Measurements from ENCODE around the gene C3. TPM values are rescaled to one million over a fixed set of nuclear protein-coding genes. Genes with fewer than 3 reads are reported as not detected.

C3 gene
- total RNA-seq, 2 experiments from 2014 or later: not detected

- DNase-seq: no peak
- Mint-ChIP-seq H3K27me3 (no peaks in the 10 kb centered on the region), H3K36me3 (ENCODE audit: low read depth) (peaks cover 15% of the 10 kb centered on the region), H3K27ac (peak overlapping the region; percentile 13), H3K4me1 (peaks cover 21% of the 10 kb centered on the region), H3K9me3 (no peaks in the 10 kb centered on the region), H3K4me3 (no peak overlapping the region)
- ChIA-PET CTCF (interaction anchor here (1.3 kb wide), 1 partner anchor 130 kb away, joined by 4 read pairs; no protein-coding TSS in a partner anchor), POLR2A (no interaction called here)
Observed at GRCh38 chr19:6733338-6734095, 13.1 kb upstream of the C3 start.

GRCh38 chr19:6732803-6733337 is 12.4 kb upstream of the C3 start:
- no peaks in the 10 kb centered on the region for H3K27me3 Mint-ChIP-seq
- H3K4me1 Mint-ChIP-seq: peaks cover 14% of the 10 kb centered on the region
- no peak for DNase-seq
- peaks cover 15% of the 10 kb centered on the region for H3K36me3 Mint-ChIP-seq (ENCODE audit: low read depth)
- POLR2A ChIA-PET: no interaction called here
- no peaks in the 10 kb centered on the region for H3K9me3 Mint-ChIP-seq
- CTCF ChIA-PET: interaction anchor here (1.3 kb wide), 1 partner anchor 130 kb away, joined by 4 read pairs; no protein-coding TSS in a partner anchor
- no peak overlapping the region for H3K27ac Mint-ChIP-seq
- H3K4me3 Mint-ChIP-seq: no peak overlapping the region

- H3K27me3 Mint-ChIP-seq: no peaks in the 10 kb centered on the region
- H3K4me1 Mint-ChIP-seq: peaks cover 11% of the 10 kb centered on the region
- ChIA-PET POLR2A (no interaction called here), CTCF (no interaction called here)
- H3K4me3 Mint-ChIP-seq: no peak overlapping the region
- H3K9me3 Mint-ChIP-seq: no peaks in the 10 kb centered on the region
- peaks cover 15% of the 10 kb centered on the region for H3K36me3 Mint-ChIP-seq (ENCODE audit: low read depth)
- H3K27ac Mint-ChIP-seq: no peak overlapping the region
- no peak for DNase-seq
Observed at GRCh38 chr19:6731822-6732221, 11.4 kb upstream of the C3 start.

GRCh38 chr19:6730941-6731670 is 10.7 kb upstream of the C3 start:
- CTCF ChIA-PET: interaction anchor here (1.0 kb wide), 1 partner anchor 133 kb away, joined by 4 read pairs; no protein-coding TSS in a partner anchor
- peaks cover 12% of the 10 kb centered on the region for H3K36me3 Mint-ChIP-seq (ENCODE audit: low read depth)
- no peaks in the 10 kb centered on the region for H3K27me3 Mint-ChIP-seq
- no peak overlapping the region for H3K27ac Mint-ChIP-seq
- no peaks in the 10 kb centered on the region for H3K9me3 Mint-ChIP-seq
- no peak for DNase-seq
- POLR2A ChIA-PET: no interaction called here
- H3K4me3 Mint-ChIP-seq: no peak overlapping the region
- peaks cover 6% of the 10 kb centered on the region for H3K4me1 Mint-ChIP-seq

- no peak overlapping the region for H3K27ac Mint-ChIP-seq
- no peak overlapping the region for H3K4me3 Mint-ChIP-seq
- POLR2A ChIA-PET: no interaction called here
- DNase-seq: peak; percentile 49
- H3K9me3 Mint-ChIP-seq: no peaks in the 10 kb centered on the region
- H3K27me3 Mint-ChIP-seq: no peaks in the 10 kb centered on the region
- H3K36me3 Mint-ChIP-seq (ENCODE audit: low read depth): peaks cover 10% of the 10 kb centered on the region
- H3K4me1 Mint-ChIP-seq: peaks cover 5% of the 10 kb centered on the region
- CTCF ChIA-PET: interaction anchor here (1.0 kb wide), 1 partner anchor 134 kb away, joined by 4 read pairs; no protein-coding TSS in a partner anchor
Observed at GRCh38 chr19:6730153-6730804, 9.8 kb upstream of the C3 start.

GRCh38 chr19:6729573-6730152 is 9.2 kb upstream of the C3 start:
- H3K27me3 Mint-ChIP-seq: no peaks in the 10 kb centered on the region
- ChIA-PET CTCF (interaction anchor here (0.6 kb wide), 1 partner anchor 133 kb away, joined by 3 read pairs; no protein-coding TSS in a partner anchor), POLR2A (no interaction called here)
- no peaks in the 10 kb centered on the region for H3K9me3 Mint-ChIP-seq
- peaks cover 10% of the 10 kb centered on the region for H3K36me3 Mint-ChIP-seq (ENCODE audit: low read depth)
- H3K4me1 Mint-ChIP-seq: peaks cover 11% of the 10 kb centered on the region
- no peak overlapping the region for H3K27ac Mint-ChIP-seq
- DNase-seq: no peak
- no peak overlapping the region for H3K4me3 Mint-ChIP-seq

GRCh38 chr19:6728346-6728745 is 7.9 kb upstream of the C3 start:
- DNase-seq: no peak
- Mint-ChIP-seq H3K27ac (no peak overlapping the region), H3K9me3 (no peaks in the 10 kb centered on the region), H3K27me3 (peaks cover 1% of the 10 kb centered on the region), H3K36me3 (ENCODE audit: low read depth) (peaks cover 10% of the 10 kb centered on the region), H3K4me1 (peaks cover 18% of the 10 kb centered on the region), H3K4me3 (no peak overlapping the region)
- POLR2A ChIA-PET: no interaction called here
- CTCF ChIA-PET: interaction anchor here (0.7 to 1.5 kb wide), 3 partner anchors 10 to 135 kb away, joined by 3 read pairs; no protein-coding TSS in a partner anchor

- no peak for DNase-seq
- ChIA-PET CTCF (interaction anchor here (0.9 to 2.1 kb wide), 2 partner anchors 13 to 44 kb away, joined by 3 to 5 read pairs; partner anchors contain the start of gene TRIP10), POLR2A (no interaction called here)
- Mint-ChIP-seq H3K4me1 (peaks cover 27% of the 10 kb centered on the region), H3K27ac (no peak overlapping the region), H3K27me3 (peaks cover 1% of the 10 kb centered on the region), H3K4me3 (no peak overlapping the region), H3K36me3 (ENCODE audit: low read depth) (peaks cover 3% of the 10 kb centered on the region), H3K9me3 (no peaks in the 10 kb centered on the region)
Observed at GRCh38 chr19:6725513-6726231, 5.2 kb upstream of the C3 start.

GRCh38 chr19:6724631-6725492 is 4.4 kb upstream of the C3 start:
- H3K4me3 Mint-ChIP-seq: no peak overlapping the region
- H3K9me3 Mint-ChIP-seq: no peaks in the 10 kb centered on the region
- ChIA-PET POLR2A (no interaction called here), CTCF (interaction anchor here (0.8 to 0.9 kb wide), 2 partner anchors 20 to 44 kb away, joined by 3 to 4 read pairs; no protein-coding TSS in a partner anchor)
- peaks cover 30% of the 10 kb centered on the region for H3K4me1 Mint-ChIP-seq
- no peak overlapping the region for H3K27ac Mint-ChIP-seq
- H3K36me3 Mint-ChIP-seq (ENCODE audit: low read depth): peaks cover 1% of the 10 kb centered on the region
- H3K27me3 Mint-ChIP-seq: peaks cover 1% of the 10 kb centered on the region
- no peak for DNase-seq

- H3K36me3 Mint-ChIP-seq (ENCODE audit: low read depth): no peaks in the 10 kb centered on the region
- peaks cover 1% of the 10 kb centered on the region for H3K27me3 Mint-ChIP-seq
- no peak for DNase-seq
- H3K4me3 Mint-ChIP-seq: no peak overlapping the region
- ChIA-PET POLR2A (no interaction called here), CTCF (interaction anchor here (0.7 to 0.8 kb wide), 2 partner anchors 14 to 19 kb away, joined by 3 to 4 read pairs; no protein-coding TSS in a partner anchor)
- H3K27ac Mint-ChIP-seq: no peak overlapping the region
- H3K9me3 Mint-ChIP-seq: no peaks in the 10 kb centered on the region
- peaks cover 35% of the 10 kb centered on the region for H3K4me1 Mint-ChIP-seq
Observed at GRCh38 chr19:6723738-6724137, 3.3 kb upstream of the C3 start.

- H3K4me3 Mint-ChIP-seq: no peak overlapping the region
- no peak overlapping the region for H3K27ac Mint-ChIP-seq
- no peak for DNase-seq
- ChIA-PET POLR2A (no interaction called here), CTCF (interaction anchor here (0.7 to 1.3 kb wide), 2 partner anchors 15 to 141 kb away, joined by 3 to 4 read pairs; no protein-coding TSS in a partner anchor)
- H3K36me3 Mint-ChIP-seq (ENCODE audit: low read depth): no peaks in the 10 kb centered on the region
- peaks cover 1% of the 10 kb centered on the region for H3K27me3 Mint-ChIP-seq
- H3K9me3 Mint-ChIP-seq: no peaks in the 10 kb centered on the region
- H3K4me1 Mint-ChIP-seq: peaks cover 35% of the 10 kb centered on the region
Observed at GRCh38 chr19:6723108-6723618, 2.7 kb upstream of the C3 start.
